ENCODE results near the gene SPG21. TPM values are rescaled to one million over a fixed set of nuclear protein-coding genes. Genes with fewer than 3 reads are reported as not detected.
"Not testable (repeated sequence)": the region's sequence is repeated elsewhere in the genome, so short reads cannot be mapped to it uniquely, and the experiment has no call there.

The SPG21 gene
- total RNA-seq, 2 experiments from 2014 or later, result 55.1 to 57.0 TPM

DNA sequence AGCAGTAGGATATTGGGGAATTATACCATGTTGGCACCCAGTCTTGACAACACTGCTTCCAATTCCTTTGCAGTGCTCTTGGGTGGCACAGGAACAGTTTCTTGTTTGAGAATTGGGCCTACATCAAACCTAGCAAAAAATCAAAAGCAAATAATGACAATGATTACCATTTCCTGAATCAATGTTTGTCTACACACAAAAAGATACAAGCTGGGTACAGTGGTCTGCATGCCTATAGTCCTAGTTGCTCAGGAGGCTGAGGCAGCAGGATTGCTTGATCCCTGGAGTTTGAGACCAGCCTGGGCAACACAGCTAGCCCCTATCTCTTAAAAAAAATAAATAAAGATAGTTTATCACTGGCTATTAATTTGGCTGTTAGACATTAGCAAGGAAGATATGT is 31.8 kb upstream of the SPG21 start:
- POLR2A ChIA-PET, result no interaction called here
- H3K36me3 Mint-ChIP-seq, result peaks cover 19% of the 10 kb centered on the region

DNA sequence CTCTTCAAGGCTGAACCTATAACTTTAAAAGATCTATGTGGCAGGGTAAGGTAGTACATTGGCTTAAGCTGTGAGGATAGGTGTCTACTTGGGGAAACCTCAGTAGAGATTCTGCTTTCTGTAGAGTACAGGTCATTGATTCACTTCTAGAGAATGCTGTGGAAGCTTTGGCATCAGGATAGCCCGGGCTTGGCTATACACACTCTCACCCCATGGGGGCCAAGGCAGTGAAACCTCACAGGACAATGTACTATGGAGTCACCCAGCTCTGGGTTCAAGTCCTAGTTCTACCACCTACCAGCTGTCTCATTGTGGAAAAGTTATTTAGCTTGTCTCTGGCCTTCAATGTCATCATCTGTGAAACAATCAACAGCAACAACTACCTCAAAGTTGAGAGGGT is 30.7 kb upstream of the SPG21 start:
- H3K9me3 Mint-ChIP-seq, result no peaks in the 10 kb centered on the region
- ATAC-seq (ENCODE audit: low read depth) (no peak), DNase-seq (no peak)
- H3K36me3 Mint-ChIP-seq, result peaks cover 25% of the 10 kb centered on the region
- no peaks in the 10 kb centered on the region for H3K27me3 Mint-ChIP-seq
- no peak overlapping the region for H3K4me3 Mint-ChIP-seq
- no peaks in the 10 kb centered on the region for H3K4me1 Mint-ChIP-seq
- POLR2A ChIA-PET, result no interaction called here
- H3K27ac Mint-ChIP-seq, result no peak overlapping the region

More for the DNA sequence above, 31.8 kb upstream of the SPG21 start:
- no peaks in the 10 kb centered on the region for H3K4me1 Mint-ChIP-seq
- no peak overlapping the region for H3K27ac Mint-ChIP-seq
- H3K9me3 Mint-ChIP-seq, result no peaks in the 10 kb centered on the region
- DNase-seq (no peak), ATAC-seq (ENCODE audit: low read depth) (no peak)
- no peaks in the 10 kb centered on the region for H3K27me3 Mint-ChIP-seq
- no peak overlapping the region for H3K4me3 Mint-ChIP-seq

DNA sequence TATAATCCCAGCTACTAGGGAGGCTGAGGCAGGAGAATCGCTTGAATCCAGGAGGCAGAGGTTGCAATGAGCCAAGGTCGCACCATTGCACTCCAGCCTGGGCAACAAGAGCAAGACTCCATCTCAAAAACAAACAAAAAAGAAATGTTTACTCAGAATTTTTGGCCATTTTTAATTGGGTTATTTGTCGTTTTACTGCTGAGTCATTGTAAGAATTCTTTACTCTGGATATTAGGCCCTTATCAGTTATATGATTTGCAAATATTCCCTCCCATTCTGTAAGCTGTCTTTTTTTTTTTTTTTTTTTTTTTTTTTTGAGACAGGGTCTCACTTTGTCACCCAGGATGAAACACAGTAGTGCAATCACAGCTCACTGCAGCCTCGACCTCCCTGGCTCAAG is 21.5 kb upstream of the SPG21 start:
- H3K27ac Mint-ChIP-seq; H3K27me3 Mint-ChIP-seq; H3K4me1 Mint-ChIP-seq; H3K4me3 Mint-ChIP-seq; H3K9me3 Mint-ChIP-seq; ATAC-seq (ENCODE audit: low read depth); DNase-seq: not testable (repeated sequence)
- POLR2A ChIA-PET, result interaction anchor here (0.6 kb wide), 1 partner anchor 17 kb away, joined by 7 read pairs; no protein-coding TSS in a partner anchor
- peaks cover 42% of the 10 kb centered on the region for H3K36me3 Mint-ChIP-seq

DNA sequence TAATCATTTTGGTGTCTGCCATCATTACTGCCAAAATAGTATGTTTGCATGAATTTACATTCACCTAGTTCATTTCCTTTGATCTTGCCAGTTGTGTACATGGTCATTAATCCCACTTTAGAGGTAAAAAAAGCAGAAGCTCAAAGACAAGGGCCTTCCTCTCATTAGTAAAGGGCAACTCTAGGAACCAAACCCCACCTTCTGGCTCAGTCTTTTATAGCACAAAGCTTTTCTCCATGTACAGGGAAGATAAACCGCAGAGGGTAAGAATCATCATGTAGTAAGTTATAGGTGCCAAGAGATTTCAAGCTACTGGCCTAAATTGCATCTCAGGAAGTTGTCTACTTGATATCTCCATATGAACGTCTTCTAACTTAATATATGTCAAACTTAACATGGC is 19.3 kb upstream of the SPG21 start:
- DNase-seq, result no peak
- POLR2A ChIA-PET, result no interaction called here
- H3K4me3 Mint-ChIP-seq, result no peak overlapping the region
- H3K27ac Mint-ChIP-seq, result no peak overlapping the region
- no peak for ATAC-seq (ENCODE audit: low read depth)
- H3K4me1 Mint-ChIP-seq, result no peaks in the 10 kb centered on the region
- peaks cover 5% of the 10 kb centered on the region for H3K9me3 Mint-ChIP-seq
- no peaks in the 10 kb centered on the region for H3K27me3 Mint-ChIP-seq
- peaks cover 26% of the 10 kb centered on the region for H3K36me3 Mint-ChIP-seq

DNA sequence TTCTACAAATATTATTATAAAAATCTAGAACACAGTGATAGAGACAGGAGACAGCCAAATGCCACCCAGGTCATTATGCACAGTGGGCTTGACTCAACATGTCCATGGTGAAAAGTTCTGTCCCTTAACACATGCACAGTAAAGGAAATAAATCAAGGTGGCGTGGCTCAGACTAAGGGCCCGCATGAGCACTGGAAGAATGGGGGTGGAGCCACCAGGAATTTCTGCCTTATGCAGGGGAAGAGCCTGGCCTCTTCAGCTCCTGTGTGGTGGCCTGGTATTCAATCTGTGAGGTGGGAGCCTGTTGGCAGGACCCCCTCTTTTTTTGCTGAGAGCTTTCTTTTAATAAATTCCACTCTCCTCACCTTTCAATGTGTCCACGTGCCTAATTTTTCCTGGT is 17.2 kb upstream of the SPG21 start:
- ATAC-seq (ENCODE audit: low read depth) (no peak), DNase-seq (no peak)
- Mint-ChIP-seq H3K4me3 (no peak overlapping the region), H3K27me3 (no peaks in the 10 kb centered on the region), H3K9me3 (no peaks in the 10 kb centered on the region), H3K27ac (no peak overlapping the region), H3K4me1 (no peaks in the 10 kb centered on the region), H3K36me3 (peaks cover 12% of the 10 kb centered on the region)
- POLR2A ChIA-PET, result interaction anchor here (0.7 kb wide), 1 partner anchor 1523 kb away, joined by 3 read pairs; no protein-coding TSS in a partner anchor

DNA sequence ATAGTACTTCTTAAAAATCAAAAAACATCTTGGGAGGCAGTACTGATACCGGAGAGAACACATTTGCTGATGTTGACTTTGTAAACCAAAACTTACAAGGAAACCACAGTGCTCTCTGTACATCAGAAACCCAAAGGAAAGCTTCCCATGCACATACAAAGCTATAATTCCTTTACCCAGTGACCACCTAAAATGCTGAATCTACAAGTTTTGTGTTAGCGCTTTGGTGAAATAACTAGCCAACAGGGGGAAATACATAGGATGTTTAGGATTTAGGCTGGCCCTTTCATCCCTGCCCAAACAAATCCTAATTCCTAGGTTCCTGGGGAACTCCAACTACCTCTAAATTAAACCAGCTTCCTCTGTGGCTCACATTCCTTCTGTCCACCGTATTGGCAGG is 15.3 kb upstream of the SPG21 start:
- Mint-ChIP-seq H3K27me3 (no peaks in the 10 kb centered on the region), H3K4me1 (no peaks in the 10 kb centered on the region), H3K9me3 (no peaks in the 10 kb centered on the region), H3K36me3 (peaks cover 7% of the 10 kb centered on the region), H3K4me3 (no peak overlapping the region), H3K27ac (no peak overlapping the region)
- DNase-seq, result no peak
- POLR2A ChIA-PET, result interaction anchor here (0.6 to 1.2 kb wide), 2 partner anchors 8 to 204 kb away, joined by 3 to 4 read pairs; no protein-coding TSS in a partner anchor
- ATAC-seq (ENCODE audit: low read depth), result no peak

DNA sequence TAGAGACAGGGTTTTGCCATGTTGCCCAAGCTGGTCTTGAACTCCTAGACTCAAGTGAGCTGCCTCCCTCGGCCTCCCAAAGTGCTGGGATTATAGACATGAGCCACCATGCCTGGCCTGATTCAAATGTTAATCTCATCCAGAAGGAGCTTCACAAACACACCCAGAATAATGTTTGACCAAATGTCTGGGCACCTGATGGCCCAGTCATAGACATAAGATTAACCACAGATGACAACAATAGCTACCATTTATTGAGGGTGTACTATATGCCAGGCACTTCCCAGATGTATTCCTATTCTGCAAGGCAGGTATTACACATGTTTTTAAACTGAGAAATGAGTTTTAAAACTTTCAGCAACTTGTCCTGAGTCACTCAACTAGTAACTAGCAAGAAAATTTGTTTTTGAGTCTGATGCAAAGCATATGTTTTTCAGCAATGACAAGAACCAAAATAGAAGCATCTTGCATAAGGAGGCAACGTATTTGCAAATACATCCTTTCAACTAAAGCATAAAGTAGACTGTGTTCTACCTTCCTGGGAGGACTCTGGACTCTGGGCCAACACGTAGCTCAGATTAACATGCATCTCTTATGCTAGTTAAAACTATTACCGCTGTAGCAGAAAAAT is 8.1 kb upstream of the SPG21 start:
- ATAC-seq (ENCODE audit: low read depth) (no peak), DNase-seq (no peak)
- Mint-ChIP-seq H3K27ac (no peak overlapping the region), H3K27me3 (peaks cover 3% of the 10 kb centered on the region), H3K36me3 (peaks cover under 1% of the 10 kb centered on the region), H3K4me1 (peaks cover 4% of the 10 kb centered on the region), H3K4me3 (no peak overlapping the region), H3K9me3 (no peaks in the 10 kb centered on the region)
- POLR2A ChIA-PET, result interaction anchor here (0.9 kb wide), 1 partner anchor 7 kb away, joined by 3 read pairs; no protein-coding TSS in a partner anchor

DNA sequence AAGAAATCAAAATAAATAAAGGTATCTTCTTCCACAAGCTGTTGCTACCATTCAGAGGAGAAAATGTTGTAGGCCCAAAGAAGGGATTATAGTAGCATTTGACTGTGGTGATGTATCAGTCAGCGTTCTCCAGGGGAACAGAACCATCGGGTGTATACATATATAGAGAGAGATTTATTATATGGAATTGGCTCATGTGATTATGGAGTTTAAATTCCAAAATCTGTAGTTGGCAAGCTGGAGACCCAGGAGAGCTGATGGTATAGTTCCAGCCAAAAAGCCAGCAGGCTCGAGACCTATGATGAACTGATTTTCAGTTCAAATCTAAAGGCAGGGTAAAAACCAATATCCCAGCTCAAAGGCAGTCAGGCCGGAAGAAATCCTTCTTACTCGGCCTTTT is 7.4 kb upstream of the SPG21 start:
- POLR2A ChIA-PET, result interaction anchor here (0.9 kb wide), 1 partner anchor 8 kb away, joined by 3 read pairs; no protein-coding TSS in a partner anchor
- ATAC-seq (ENCODE audit: low read depth) (no peak), DNase-seq (no peak)
- H3K27me3 Mint-ChIP-seq, result peaks cover 3% of the 10 kb centered on the region
- H3K9me3 Mint-ChIP-seq, result no peaks in the 10 kb centered on the region
- no peak overlapping the region for H3K4me3 Mint-ChIP-seq
- no peak overlapping the region for H3K27ac Mint-ChIP-seq
- no peaks in the 10 kb centered on the region for H3K36me3 Mint-ChIP-seq
- H3K4me1 Mint-ChIP-seq, result peaks cover 5% of the 10 kb centered on the region

DNA sequence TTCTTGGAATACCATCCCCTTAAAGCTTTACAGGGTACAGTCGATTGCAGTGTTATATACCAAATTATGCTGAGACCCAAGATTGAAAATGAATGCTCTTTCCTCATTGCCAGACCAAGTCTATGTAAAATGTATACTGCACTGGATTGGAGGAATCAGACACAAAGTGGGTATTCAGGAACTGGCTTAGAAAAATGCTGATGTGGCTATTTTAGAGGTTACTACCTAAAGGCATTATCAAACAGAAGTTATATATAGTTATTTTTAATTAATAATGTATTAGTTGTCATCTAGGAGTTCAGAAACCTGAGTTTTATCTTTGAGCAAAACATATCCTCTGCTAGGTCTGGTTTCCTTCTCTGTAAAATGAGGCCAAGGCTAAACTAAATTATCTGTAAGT is 3.6 kb upstream of the SPG21 start:
- peak overlapping the region; percentile 78 for H3K27ac Mint-ChIP-seq
- H3K4me1 Mint-ChIP-seq, result peaks cover 18% of the 10 kb centered on the region
- no peak for DNase-seq
- no peaks in the 10 kb centered on the region for H3K9me3 Mint-ChIP-seq
- H3K36me3 Mint-ChIP-seq, result no peaks in the 10 kb centered on the region
- peak overlapping the region; percentile 61 for H3K4me3 Mint-ChIP-seq
- peaks cover 3% of the 10 kb centered on the region for H3K27me3 Mint-ChIP-seq
- POLR2A ChIA-PET, result interaction anchor here (2.0 kb wide), 1 partner anchor 311 kb away, joined by 7 read pairs; the partner anchor contains the start of gene RNU5B-1
- no peak for ATAC-seq (ENCODE audit: low read depth)

DNA sequence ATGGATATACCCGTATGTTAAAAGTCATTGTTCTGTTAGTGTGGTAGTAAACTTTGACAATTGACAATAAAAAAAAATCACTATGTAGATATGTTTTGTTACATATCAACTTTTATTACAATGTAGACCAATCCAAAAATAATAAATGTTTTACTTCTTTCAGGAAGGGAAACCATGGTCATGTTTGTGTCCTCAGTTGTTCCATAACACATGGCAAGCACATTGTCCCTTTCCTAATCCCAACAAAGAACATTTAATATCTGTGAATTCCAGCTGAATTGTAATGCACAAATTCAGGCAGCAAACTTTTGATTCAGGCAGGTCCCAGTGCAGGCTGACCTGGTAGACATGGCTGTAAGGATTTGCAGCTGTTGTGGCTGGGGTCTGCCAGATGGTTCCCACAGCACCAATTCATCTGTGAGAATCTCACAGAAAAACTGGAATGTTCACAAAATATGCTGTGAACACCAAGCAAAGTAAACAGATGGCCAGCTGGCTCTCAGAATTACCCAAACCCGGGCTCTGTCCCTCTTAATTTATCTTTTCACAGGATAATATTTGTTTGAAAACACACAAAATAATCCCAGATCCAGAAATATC is 1.9 kb upstream of the SPG21 start:
- ATAC-seq (ENCODE audit: low read depth), result no peak
- H3K27me3 Mint-ChIP-seq, result peaks cover 3% of the 10 kb centered on the region
- peaks cover 2% of the 10 kb centered on the region for H3K36me3 Mint-ChIP-seq
- POLR2A ChIA-PET, result interaction anchor here (0.5 to 2.0 kb wide), 2 partner anchors 293 to 313 kb away, joined by 4 to 7 read pairs; partner anchors contain the start of gene RNU5B-1
- no peaks in the 10 kb centered on the region for H3K9me3 Mint-ChIP-seq
- H3K27ac Mint-ChIP-seq, result no peak overlapping the region
- no peak overlapping the region for H3K4me3 Mint-ChIP-seq
- H3K4me1 Mint-ChIP-seq, result peaks cover 29% of the 10 kb centered on the region
- DNase-seq, result no peak

DNA sequence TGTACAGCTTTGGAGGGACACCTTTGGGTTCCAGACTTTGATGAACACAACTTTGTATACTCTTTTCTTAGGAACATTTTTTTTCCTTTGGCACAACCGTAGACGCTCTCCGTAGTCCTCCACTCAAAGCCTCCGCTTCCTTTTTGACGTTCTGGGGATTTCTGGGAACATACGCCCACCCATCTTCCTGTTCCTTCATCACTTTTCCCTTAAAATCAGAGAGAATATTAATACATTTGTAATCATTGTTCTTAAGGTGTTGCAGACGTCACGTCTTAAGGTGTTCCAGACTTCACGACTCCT is 405 bp upstream of the SPG21 start:
- peak overlapping the region; percentile 94 for H3K4me3 Mint-ChIP-seq
- H3K27me3 Mint-ChIP-seq, result no peaks in the 10 kb centered on the region
- ATAC-seq (ENCODE audit: low read depth), result no peak
- peaks cover 2% of the 10 kb centered on the region for H3K36me3 Mint-ChIP-seq
- H3K27ac Mint-ChIP-seq, result peak overlapping the region; percentile 90
- POLR2A ChIA-PET, result interaction anchor here (0.6 to 1.8 kb wide), 4 partner anchors 96 to 607 kb away, joined by 3 to 10 read pairs (median 3); partner anchors contain the start of gene RNU5B-1
- H3K9me3 Mint-ChIP-seq, result no peaks in the 10 kb centered on the region
- H3K4me1 Mint-ChIP-seq, result peaks cover 36% of the 10 kb centered on the region
- DNase-seq, result no peak

DNA sequence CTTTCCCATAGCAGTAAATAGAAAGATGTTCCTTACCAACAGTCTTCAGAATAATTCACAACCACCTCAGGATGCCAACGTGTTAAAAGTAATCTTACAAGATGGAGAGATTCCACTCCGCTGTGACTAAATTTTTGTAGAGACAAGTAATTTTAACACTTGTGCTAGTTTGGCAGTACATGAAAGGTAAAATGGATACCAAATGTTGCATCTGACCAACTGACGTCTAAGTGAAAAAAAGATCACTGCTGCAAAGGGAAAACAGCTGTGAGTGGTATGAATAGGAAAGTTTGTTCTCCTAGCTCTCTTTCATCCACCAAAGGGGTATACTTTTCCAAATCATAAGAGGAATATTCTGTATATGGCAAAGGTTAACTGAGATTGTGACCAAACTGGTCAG is 2.6 kb downstream of the SPG21 start:
- ATAC-seq (ENCODE audit: low read depth) (no peak), DNase-seq (no peak)
- POLR2A ChIA-PET, result no interaction called here
- Mint-ChIP-seq H3K27me3 (no peaks in the 10 kb centered on the region), H3K36me3 (peaks cover 10% of the 10 kb centered on the region), H3K9me3 (no peaks in the 10 kb centered on the region), H3K27ac (no peak overlapping the region), H3K4me3 (no peak overlapping the region), H3K4me1 (peaks cover 37% of the 10 kb centered on the region)

DNA sequence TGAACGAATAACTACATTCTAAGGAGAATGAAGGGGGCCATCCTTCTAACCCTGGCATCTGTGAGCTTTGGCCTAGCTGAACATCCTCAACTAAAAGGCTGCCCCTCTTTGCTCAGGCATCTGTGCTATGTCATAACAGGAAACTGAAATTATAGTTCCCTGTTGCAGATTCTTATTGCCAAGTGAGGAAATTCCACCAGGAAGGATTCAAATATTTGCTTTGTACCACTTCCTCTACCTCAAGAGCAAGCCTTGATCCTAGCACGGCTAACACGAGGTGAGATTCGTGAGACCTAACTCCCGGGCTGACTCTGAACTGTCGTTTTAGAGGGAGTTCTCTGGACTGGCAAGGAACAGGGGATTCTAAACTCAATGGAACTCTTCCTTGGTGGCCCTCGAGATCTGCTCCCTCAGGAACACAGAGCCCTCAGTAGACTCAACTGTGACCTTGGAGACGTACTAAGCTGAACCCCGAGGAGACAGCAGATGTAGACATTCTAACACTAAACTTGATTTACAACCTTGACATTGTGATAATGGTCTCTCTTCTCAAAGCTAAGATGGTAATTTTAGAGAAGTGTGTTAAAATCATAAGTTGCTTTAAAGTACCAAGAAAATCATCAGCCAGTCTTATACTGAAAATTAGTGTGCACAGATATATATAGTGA is 4.2 kb downstream of the SPG21 start:
- H3K27ac Mint-ChIP-seq, result peak overlapping the region; percentile 42
- no peak overlapping the region for H3K4me3 Mint-ChIP-seq
- H3K9me3 Mint-ChIP-seq, result no peaks in the 10 kb centered on the region
- peaks cover 10% of the 10 kb centered on the region for H3K36me3 Mint-ChIP-seq
- ATAC-seq (ENCODE audit: low read depth) (no peak), DNase-seq (no peak)
- H3K4me1 Mint-ChIP-seq, result peaks cover 34% of the 10 kb centered on the region
- POLR2A ChIA-PET, result interaction anchor here (0.7 to 1.1 kb wide), 2 partner anchors 109 to 310 kb away, joined by 3 to 6 read pairs; no protein-coding TSS in a partner anchor
- no peaks in the 10 kb centered on the region for H3K27me3 Mint-ChIP-seq
